ENCODE results near the gene ECI1.
"Not testable (repeated sequence)": the region's sequence is repeated elsewhere in the genome, so short reads cannot be mapped to it uniquely, and the experiment has no call there.

Gene ECI1

GRCh38 chr16:2280461-2280860, 29.1 kb upstream of the ECI1 start:
- no peak for DNase-seq (ENCODE audit: low read depth in 1 of 2, low spot score in 1 of 2)

DNA sequence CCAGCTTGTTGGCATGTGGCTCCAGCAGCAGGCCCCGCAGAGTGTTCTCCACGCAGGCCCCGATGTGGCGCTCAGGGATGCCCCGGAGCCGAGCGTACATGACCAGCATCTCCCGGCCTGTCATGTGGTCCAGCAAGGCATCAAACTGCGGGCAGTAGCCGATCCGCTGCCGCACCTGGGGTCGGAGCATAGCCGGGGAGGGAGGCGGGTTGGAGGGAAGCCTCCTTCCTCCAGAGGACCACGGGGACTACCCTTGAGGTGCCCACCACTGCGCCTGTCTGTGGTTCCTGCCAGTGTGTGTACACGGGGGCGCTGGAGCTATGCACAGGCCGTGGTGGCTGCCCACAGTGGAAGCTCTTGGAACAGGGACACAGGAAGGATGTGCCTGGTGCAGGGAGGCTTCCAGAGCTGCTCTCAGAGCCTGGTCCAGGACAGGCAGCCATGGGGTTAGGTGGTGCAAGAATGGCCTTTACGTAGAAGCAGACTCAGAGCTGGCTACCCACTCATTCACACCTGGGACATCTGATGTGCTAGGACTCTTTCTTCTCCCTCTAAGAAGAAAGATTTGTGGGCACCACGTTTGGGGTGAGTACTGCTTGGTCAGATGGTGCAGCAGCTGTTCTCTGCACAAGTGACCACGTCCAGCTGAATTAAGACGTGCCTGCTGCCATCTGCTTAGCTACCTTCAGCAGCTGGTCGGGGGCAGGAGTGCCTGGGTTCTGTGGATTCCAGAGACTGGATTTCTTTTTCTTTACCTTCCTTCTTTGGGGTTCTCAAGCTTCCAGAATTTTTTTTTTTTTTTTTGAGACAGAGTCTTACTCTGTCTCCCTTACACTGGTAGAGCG, 27.8 kb upstream of the ECI1 start:
- no peak for DNase-seq (ENCODE audit: low read depth in 1 of 2, low spot score in 1 of 2)

DNA sequence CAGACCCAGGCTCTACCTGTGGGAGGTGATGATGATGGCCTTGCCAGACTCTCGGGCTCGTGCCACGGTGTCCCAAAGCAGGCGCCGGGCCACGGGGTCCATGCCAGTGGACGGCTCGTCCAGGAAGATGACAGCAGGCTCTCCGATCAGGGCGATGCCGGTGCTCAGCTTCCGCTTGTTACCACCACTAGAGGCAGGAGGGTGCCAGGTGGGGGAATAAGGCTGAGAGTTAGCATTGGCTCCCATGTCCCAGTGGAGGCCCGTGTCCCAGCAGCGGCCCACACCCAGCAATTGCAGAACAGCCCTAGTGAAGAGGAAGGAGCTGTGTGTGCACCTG, 26.9 kb upstream of the ECI1 start:
- DNase-seq (ENCODE audit: low read depth in 1 of 2, low spot score in 1 of 2): no peak

DNA sequence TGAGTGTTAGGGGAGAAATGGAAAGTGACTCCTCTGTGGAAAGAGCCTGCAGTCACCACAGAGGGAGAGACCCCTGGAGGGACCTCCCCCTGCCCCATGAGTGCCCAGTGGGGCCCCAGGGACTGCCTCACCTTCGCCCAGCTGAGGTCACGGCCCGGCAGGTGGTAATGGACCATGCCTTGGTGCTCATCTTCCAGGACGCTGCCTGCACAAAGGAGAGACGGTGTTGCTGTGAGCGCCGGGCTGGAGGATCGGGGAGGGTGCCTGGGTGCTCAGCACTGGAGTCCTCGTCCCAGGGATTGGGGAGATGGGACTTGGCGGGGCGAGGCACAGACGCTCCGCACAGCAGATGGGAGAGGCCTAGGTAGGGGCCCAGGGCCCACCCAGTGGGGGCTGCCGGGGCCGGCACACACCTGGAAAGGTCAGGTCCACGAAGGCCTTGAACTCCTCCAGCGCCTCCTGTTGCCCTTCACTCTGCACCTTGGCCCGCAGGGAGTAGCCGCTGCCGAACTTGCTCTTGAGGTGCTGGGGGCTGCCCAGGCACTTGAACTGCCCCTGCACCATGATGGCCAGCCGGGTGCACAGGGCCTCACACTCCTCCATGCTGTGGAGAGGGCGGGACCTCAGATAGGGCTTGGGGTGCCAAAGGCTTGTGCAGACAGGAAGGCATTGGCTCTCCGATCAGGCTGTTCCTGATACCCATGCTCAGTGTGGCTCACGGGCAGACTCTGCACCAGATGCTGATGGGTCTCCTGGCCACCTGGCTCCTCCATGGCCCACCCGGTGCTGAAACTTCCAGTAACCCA, 26.3 kb upstream of the ECI1 start:
- DNase-seq (ENCODE audit: low read depth in 1 of 2, low spot score in 1 of 2): no peak

- no peak for DNase-seq (ENCODE audit: low read depth in 1 of 2, low spot score in 1 of 2)
Measured at GRCh38 chr16:2276368-2277195, 25.2 kb upstream of the ECI1 start.

DNA sequence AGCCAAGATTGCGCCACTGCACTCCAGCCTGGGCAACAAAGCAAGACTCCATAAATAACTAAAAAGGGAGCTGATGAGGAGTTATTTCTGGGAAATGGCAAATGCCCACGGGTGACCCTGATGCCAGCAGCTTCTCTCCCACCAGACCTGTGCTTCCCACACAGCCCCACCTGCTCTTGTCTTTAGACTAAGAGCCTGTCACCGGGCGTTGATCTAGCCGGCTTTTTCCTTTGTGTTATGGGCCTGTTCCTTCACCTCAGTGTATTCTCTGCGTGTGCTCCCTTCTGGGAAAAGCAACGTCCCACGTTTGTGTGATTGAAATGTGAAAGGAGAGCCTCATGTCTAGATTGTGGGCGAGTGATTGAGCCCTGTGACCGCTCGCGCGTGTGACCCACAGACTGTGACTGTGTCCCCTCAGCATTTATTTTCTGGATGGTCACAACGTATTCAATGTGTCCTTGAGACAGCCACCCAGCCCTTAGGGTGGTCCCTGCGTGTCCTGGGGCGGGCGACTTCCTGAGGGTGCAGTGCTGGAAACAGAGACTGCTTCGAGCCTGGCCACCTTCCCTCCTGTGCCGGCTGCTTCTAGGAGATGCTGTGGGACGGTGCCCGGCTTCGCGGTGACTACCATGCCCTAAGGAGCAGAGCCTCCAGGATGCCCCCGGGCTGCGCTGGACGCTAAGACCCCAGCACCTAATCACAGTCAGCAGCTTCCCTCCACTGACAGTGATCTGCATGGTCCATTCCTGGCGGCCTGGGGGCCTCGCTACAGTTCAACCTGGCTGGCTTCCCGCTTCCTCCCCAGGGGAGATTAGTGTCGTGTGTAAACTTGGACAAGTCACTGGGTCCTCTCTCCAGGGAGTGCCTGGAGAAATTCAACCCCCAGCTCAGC, 24.3 kb upstream of the ECI1 start:
- DNase-seq (ENCODE audit: low read depth in 1 of 2, low spot score in 1 of 2): no peak

DNA sequence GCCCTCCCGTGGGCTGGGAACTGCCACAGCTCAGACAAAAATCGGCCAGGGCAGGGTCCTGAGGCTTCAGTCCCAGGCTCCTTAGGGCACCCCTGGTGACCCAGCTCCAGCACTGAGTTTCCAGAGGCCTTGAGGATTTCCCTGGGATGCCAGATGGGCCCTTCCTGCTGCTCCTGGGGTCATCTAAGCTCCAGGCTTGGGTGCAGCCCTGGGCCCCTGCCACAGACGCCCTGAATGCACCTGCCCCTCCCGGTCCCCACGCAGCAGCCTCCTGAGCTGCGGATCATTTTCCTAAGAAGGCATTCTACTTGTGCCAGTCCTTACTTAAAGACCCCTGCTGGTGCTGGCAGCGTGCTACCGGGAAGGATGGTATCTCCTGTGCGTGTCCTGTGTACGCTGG, 22.5 kb upstream of the ECI1 start:
- no peak for DNase-seq (ENCODE audit: low read depth in 1 of 2, low spot score in 1 of 2)

- no peak for DNase-seq (ENCODE audit: low read depth in 1 of 2, low spot score in 1 of 2)
Measured at GRCh38 chr16:2273484-2273883, 22.1 kb upstream of the ECI1 start.

DNA sequence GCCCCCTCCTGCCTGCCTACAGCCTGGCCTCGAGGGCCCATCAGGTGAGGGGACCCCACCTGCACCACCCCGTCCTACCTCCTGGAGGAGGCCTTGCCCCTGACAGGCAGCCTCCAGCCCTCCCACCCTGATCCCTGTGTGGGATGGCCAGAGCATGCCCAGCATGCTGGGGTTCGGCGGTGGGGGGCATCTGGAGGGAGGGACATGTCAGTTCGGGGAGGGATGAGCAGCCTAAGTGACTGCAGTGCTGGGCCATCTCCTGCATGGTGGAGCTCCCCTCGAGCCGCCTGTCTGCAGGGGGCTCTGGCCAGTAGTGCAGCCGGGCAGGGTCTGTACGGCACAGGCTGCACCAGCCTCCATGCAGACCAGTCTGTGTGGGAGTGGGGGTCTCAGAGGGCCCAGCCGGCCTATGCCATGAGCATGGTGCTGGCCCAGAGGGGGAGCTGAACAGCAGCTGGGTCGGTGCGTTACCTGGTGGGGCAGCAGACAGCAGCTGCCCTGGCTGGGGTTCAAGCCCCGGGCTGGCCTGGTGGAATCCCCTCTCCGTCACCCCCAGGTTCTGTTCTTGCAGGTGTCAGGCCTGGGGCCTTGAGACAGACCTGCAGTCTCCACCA, 20.6 kb upstream of the ECI1 start:
- no peak for DNase-seq (ENCODE audit: low read depth in 1 of 2, low spot score in 1 of 2)

GRCh38 chr16:2270588-2271470, 19.4 kb upstream of the ECI1 start:
- DNase-seq (ENCODE audit: low read depth in 1 of 2, low spot score in 1 of 2): no peak

DNA sequence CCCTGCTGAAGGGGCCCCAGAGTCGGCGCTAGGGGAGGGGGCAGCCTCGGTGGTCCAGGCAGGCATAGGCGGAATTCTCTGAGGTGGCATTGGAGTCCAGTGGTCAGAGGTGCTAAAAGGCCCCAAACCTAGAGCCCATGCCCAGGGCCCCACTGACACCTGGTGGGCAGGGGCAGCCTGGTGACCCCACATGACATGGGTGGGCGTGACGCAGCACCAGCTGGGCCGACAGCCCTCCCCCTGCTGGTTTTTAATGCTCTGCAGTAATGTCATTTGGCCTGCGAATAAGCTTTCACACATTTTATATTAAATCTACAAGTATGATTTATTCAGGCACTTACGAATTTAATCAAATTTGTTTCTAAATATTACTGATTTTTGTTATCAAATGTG, 18.7 kb upstream of the ECI1 start:
- DNase-seq (ENCODE audit: low read depth in 1 of 2, low spot score in 1 of 2): no peak

- DNase-seq (ENCODE audit: low read depth in 1 of 2, low spot score in 1 of 2): peak; percentile 89 to 96
Measured at GRCh38 chr16:2267913-2268666, 16.7 kb upstream of the ECI1 start, which contains the start of gene RNPS1. TSS of gene RNPS1 (minus strand) at chr16:2268126. CDS start at chr16:2264643, 3,483 bp downstream.

DNA sequence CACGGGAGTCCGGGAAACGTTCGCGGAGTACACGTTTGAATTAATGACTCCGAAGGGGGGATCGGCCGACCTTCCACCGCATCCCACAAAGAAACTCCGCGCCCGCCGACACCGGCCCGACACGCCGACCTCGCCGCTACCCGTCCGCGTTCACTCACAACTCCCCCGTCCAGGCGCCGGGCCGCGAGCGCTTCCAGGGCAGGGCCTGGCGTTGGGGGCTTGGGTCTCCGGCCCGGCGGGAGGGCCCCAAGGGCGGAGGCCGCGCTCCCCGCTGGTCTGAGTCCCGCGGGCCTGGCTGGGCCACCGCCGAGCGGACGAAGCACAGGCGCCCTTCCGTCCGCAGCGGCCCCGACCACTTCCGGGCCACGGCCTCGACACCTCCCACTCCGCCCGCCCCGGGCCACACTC, 16.1 kb upstream of the ECI1 start:
- DNase-seq (ENCODE audit: low read depth in 1 of 2, low spot score in 1 of 2): not testable (repeated sequence)

- DNase-seq (ENCODE audit: low read depth in 1 of 2, low spot score in 1 of 2): not testable (repeated sequence)
Measured at GRCh38 chr16:2266887-2267286, 15.5 kb upstream of the ECI1 start.

- not testable (repeated sequence) for DNase-seq (ENCODE audit: low read depth in 1 of 2, low spot score in 1 of 2)
Measured at GRCh38 chr16:2263026-2263425, 11.6 kb upstream of the ECI1 start.

DNA sequence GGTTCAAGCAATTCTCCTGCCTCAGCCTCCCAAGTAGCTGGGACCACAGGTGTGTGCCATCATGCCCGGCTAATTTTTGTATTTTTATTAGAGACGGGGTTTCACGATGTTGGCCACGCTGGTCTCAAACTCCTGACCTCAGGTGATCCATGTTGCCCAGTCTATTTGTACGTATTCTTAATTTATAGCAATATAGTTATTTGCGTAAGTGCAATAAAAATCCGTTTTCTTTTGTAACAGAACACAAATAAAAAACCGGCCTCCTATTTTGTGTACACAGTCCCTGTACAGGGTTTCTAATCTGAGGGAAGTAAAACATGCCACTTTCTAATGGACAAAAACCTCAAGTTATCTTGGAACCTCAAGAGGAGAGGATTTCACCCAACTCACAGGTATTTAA, 8.9 kb upstream of the ECI1 start:
- DNase-seq (ENCODE audit: low read depth in 1 of 2, low spot score in 1 of 2): no peak

DNA sequence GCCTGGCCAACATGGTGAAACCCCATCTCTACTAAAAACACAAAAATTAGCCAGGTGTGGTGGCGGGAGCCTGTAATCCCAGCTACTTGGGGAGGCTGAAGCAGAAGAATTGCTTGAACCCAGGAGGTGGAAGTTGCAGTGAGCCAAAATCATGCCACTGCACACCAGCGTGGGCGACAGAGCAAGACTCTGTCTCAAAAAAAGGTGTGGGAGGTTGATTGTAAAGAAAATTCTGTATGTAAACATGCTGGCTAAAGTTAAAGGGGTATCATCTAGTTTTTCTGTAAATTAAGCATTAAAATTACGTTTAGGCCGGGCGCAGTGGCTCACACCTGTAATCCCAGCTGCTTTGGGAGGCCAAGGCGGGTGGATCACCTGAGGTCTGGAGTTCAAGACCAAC, 7.1 kb upstream of the ECI1 start:
- not testable (repeated sequence) for DNase-seq (ENCODE audit: low read depth in 1 of 2, low spot score in 1 of 2)

DNA sequence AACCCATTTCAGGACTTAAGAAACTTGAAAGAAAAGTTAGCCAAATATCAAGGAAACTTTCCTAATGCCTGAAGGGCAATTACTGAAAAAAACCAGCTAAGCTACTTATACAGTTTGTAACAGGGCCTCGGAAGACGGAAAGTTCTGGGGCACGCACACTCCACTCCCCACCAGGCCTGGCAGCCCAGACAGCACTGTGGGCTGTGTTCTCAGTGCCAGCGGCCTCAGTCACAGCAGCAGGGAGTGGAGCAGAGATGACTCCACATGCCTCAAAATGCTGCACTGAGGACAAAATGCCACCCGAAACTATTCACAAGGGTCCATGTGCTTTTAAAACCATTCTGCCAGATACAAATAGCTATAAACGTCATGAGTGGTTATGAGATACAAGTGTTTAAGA, 6.3 kb upstream of the ECI1 start:
- no peak for DNase-seq (ENCODE audit: low read depth in 1 of 2, low spot score in 1 of 2)
